ENCODE data around the gene DMXL2. TPM values are rescaled to one million over a fixed set of nuclear protein-coding genes. Genes with fewer than 3 reads are reported as not detected.

The DMXL2 gene
- total RNA-seq, 1 donor from 2014 or later, result 8.6 TPM

GRCh38 chr15:51475736-51476135 is 146.8 kb downstream of the DMXL2 start:
- Histone ChIP-seq H3K27ac (no peak overlapping the region), H3K36me3 (peaks cover 0 to 2% of the 10 kb centered on the region in 2 donors), H3K27me3 (no peaks in the 10 kb centered on the region), H3K4me1 (no peaks in the 10 kb centered on the region), H3K4me3 (no peak overlapping the region), H3K9me3 (no peaks in the 10 kb centered on the region)
- TF ChIP-seq CTCF (IDR thresholded peaks at IDR 0.05), result no peak
- intact Hi-C loops (cut with DNase I), result no loop called here
- no peak for DNase-seq (ENCODE audit: low spot score in 2 of 2)

GRCh38 chr15:51470512-51470911 is 152.1 kb downstream of the DMXL2 start:
- H3K36me3 ChIP-seq, result peaks cover 0 to 11% of the 10 kb centered on the region in 2 donors
- no peaks in the 10 kb centered on the region for H3K27me3 ChIP-seq
- H3K9me3 ChIP-seq, result no peaks in the 10 kb centered on the region
- no peak for TF ChIP-seq CTCF (IDR thresholded peaks at IDR 0.05)
- no peak for DNase-seq (ENCODE audit: low spot score in 2 of 2)
- no peaks in the 10 kb centered on the region for H3K4me1 ChIP-seq
- intact Hi-C loops (cut with DNase I), result no loop called here
- no peak overlapping the region for H3K4me3 ChIP-seq
- H3K27ac ChIP-seq, result no peak overlapping the region

GRCh38 chr15:51460796-51461195 is 161.8 kb downstream of the DMXL2 start:
- no peaks in the 10 kb centered on the region for H3K4me1 ChIP-seq
- no peak for TF ChIP-seq CTCF (IDR thresholded peaks at IDR 0.05)
- peaks cover 15 to 32% of the 10 kb centered on the region in 2 donors for H3K36me3 ChIP-seq
- H3K4me3 ChIP-seq, result no peak overlapping the region
- no peak for DNase-seq (ENCODE audit: low spot score in 2 of 2)
- H3K27ac ChIP-seq, result no peak overlapping the region
- no peaks in the 10 kb centered on the region for H3K27me3 ChIP-seq
- no peaks in the 10 kb centered on the region for H3K9me3 ChIP-seq
- intact Hi-C loops (cut with DNase I), result no loop called here

GRCh38 chr15:51450001-51450400 is 172.6 kb downstream of the DMXL2 start:
- no peak for DNase-seq (ENCODE audit: low spot score in 2 of 2)
- Histone ChIP-seq H3K9me3 (no peaks in the 10 kb centered on the region), H3K27ac (no peak overlapping the region), H3K27me3 (no peaks in the 10 kb centered on the region), H3K36me3 (peaks cover 9 to 30% of the 10 kb centered on the region in 2 donors), H3K4me1 (no peaks in the 10 kb centered on the region), H3K4me3 (no peak overlapping the region)
- intact Hi-C loops (cut with DNase I), result no loop called here
- TF ChIP-seq CTCF (IDR thresholded peaks at IDR 0.05), result no peak

- H3K27me3 ChIP-seq, result no peaks in the 10 kb centered on the region
- peaks cover 9 to 23% of the 10 kb centered on the region in 2 donors for H3K36me3 ChIP-seq
- no peaks in the 10 kb centered on the region for H3K4me1 ChIP-seq
- H3K9me3 ChIP-seq, result no peaks in the 10 kb centered on the region
- no peak for DNase-seq (ENCODE audit: low spot score in 2 of 2)
- TF ChIP-seq CTCF (IDR thresholded peaks at IDR 0.05), result no peak
- no peak overlapping the region for H3K4me3 ChIP-seq
- H3K27ac ChIP-seq, result no peak overlapping the region
- intact Hi-C loops (cut with DNase I), result no loop called here
Measured at GRCh38 chr15:51448622-51449399, 173.8 kb downstream of the DMXL2 start.
